AG09319 (cell line): Measurements from ENCODE around the gene HOXB2.

Experiments
- DNase-seq: peaks from one replicate; pipeline ENCODE4 v3.0.0-alpha.2; 2010; ENCODE audit warnings: low read depth; ENCODE audit errors: extremely low read depth
- CTCF ChIP-seq: IDR thresholded peaks from 2 replicates; pipeline ENCODE4 v1.5.1; 2011; ENCODE audit warnings: low read depth, mild to moderate bottlenecking, inconsistent platforms, low read length, moderate library complexity

HOXB2 gene

GRCh38 chr17:48563867-48564187, 18.9 kb upstream of the HOXB2 start:
- no peak for DNase-seq
- TF ChIP-seq CTCF, result no peak

- no peak for DNase-seq
- TF ChIP-seq CTCF, result no peak
These were observed 18.5 kb upstream of the HOXB2 start for GRCh38 chr17:48563385-48563838.

- DNase-seq, result no peak
- TF ChIP-seq CTCF, result no peak
These were observed 18.0 kb upstream of the HOXB2 start for GRCh38 chr17:48562934-48563333.

GRCh38 chr17:48561884-48562810, 17.2 kb upstream of the HOXB2 start:
- no peak for DNase-seq
- TF ChIP-seq CTCF, result no peak

GRCh38 chr17:48559840-48560817, 15.2 kb upstream of the HOXB2 start:
- TF ChIP-seq CTCF, result no peak
- no peak for DNase-seq

- no peak for DNase-seq
- TF ChIP-seq CTCF, result no peak
These were observed 14.4 kb upstream of the HOXB2 start for GRCh38 chr17:48559122-48559839.

GRCh38 chr17:48558831-48559121, 13.9 kb upstream of the HOXB2 start:
- DNase-seq, result no peak

More at GRCh38 chr17:48558831-48559121, 13.9 kb upstream of the HOXB2 start:
- TF ChIP-seq CTCF, result no peak
